ENCODE data around the gene C5orf15. TPM values are rescaled to one million over a fixed set of nuclear protein-coding genes. Genes with fewer than 3 reads are reported as not detected.

The C5orf15 gene
- total RNA-seq, 3 donors from 2014 or later: 24.5 to 38.3 (median 26.8) TPM

DNA sequence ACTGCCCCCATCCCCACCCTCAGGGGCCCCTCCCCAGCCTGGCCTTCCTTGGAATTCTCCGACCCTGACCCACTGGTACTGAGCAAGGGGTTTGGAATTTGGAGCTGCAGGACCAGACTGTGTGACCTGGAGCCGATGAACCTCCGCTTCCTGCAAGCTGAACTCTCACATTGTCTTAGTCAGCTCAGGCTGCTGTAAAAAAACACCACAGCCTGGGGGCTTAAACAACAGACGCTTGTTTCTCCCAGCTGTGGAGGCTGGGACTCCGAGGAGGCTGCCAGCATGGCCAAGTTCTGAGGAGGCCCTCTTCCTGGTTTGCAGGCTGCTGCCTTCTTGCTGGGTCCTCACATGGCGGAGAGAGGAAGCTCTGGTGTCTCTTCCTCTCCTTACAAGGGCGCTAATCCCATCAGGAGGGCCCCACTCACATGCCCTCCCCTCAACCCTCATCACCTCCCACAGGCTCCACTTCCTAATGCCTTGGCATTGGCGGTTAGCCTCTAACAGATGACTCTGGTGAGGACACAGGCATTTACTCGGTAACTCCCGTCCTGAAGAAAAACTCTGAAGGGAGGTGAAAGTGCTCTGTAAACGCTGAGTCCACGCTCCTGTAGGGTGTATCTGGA lies 42.4 kb downstream of the C5orf15 start:
- TF ChIP-seq, protein P1, sequence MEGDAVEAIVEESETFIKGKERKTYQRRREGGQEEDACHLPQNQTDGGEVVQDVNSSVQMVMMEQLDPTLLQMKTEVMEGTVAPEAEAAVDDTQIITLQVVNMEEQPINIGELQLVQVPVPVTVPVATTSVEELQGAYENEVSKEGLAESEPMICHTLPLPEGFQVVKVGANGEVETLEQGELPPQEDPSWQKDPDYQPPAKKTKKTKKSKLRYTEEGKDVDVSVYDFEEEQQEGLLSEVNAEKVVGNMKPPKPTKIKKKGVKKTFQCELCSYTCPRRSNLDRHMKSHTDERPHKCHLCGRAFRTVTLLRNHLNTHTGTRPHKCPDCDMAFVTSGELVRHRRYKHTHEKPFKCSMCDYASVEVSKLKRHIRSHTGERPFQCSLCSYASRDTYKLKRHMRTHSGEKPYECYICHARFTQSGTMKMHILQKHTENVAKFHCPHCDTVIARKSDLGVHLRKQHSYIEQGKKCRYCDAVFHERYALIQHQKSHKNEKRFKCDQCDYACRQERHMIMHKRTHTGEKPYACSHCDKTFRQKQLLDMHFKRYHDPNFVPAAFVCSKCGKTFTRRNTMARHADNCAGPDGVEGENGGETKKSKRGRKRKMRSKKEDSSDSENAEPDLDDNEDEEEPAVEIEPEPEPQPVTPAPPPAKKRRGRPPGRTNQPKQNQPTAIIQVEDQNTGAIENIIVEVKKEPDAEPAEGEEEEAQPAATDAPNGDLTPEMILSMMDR (IDR thresholded peaks at IDR 0.05): no peak
- Histone ChIP-seq H3K9me3 (no peaks in the 10 kb centered on the region), H3K36me3 (ENCODE audit: low read depth) (no peaks in the 10 kb centered on the region), H3K4me1 (ENCODE audit: low read depth) (no peaks in the 10 kb centered on the region), H3K4me3 (no peak overlapping the region)
- intact Hi-C loops (cut with DNase I, micrococcal nuclease): no loop called here
- ATAC-seq (no peak), DNase-seq (no peak)

- intact Hi-C loops (cut with DNase I, micrococcal nuclease): no loop called here
- no peak for ATAC-seq
- H3K9me3 ChIP-seq: no peaks in the 10 kb centered on the region
- H3K4me1 ChIP-seq (ENCODE audit: low read depth): no peaks in the 10 kb centered on the region
- no peak overlapping the region for H3K4me3 ChIP-seq
- no peaks in the 10 kb centered on the region for H3K36me3 ChIP-seq (ENCODE audit: low read depth)
- TF ChIP-seq, protein P1 (IDR thresholded peaks at IDR 0.05): no peak
- DNase-seq: no peak
Observed at GRCh38 chr5:133925269-133925668, 43.2 kb downstream of the C5orf15 start.

GRCh38 chr5:133924221-133924920 lies 44.1 kb downstream of the C5orf15 start:
- Histone ChIP-seq H3K4me3 (no peak overlapping the region), H3K36me3 (ENCODE audit: low read depth) (no peaks in the 10 kb centered on the region), H3K9me3 (no peaks in the 10 kb centered on the region), H3K4me1 (ENCODE audit: low read depth) (no peaks in the 10 kb centered on the region)
- DNase-seq (no peak), ATAC-seq (no peak)
- intact Hi-C loops (cut with DNase I, micrococcal nuclease): no loop called here
- TF ChIP-seq, protein P1 (IDR thresholded peaks at IDR 0.05): no peak

GRCh38 chr5:133921979-133922378 lies 46.4 kb downstream of the C5orf15 start:
- TF ChIP-seq, protein P1 (IDR thresholded peaks at IDR 0.05): no peak
- intact Hi-C loops (cut with DNase I, micrococcal nuclease): no loop called here
- Histone ChIP-seq H3K4me1 (ENCODE audit: low read depth) (no peaks in the 10 kb centered on the region), H3K36me3 (ENCODE audit: low read depth) (no peaks in the 10 kb centered on the region), H3K4me3 (no peak overlapping the region), H3K9me3 (no peaks in the 10 kb centered on the region)
- no peak for DNase-seq
- ATAC-seq: no peak

DNA sequence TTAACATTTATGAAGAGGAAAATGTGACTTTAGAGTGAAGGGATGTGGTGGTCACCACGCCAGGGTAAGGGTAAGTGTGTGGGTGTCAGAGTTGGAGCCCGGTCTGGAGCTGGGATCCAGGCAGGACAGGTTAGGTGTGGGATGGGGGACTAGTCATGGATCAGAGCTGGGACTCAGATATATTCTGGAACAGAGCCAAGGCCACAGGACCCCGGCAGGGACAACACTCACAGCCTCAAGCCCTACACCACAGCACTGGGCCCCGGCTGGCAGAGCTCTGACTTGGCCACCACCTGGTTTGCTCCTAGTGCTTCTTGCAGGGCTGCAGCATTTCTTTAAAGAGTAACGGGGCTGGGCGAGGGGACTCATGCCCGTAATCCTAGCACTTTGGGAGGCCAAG lies 47.4 kb downstream of the C5orf15 start:
- Histone ChIP-seq H3K9me3 (no peaks in the 10 kb centered on the region), H3K4me1 (ENCODE audit: low read depth) (no peaks in the 10 kb centered on the region), H3K36me3 (ENCODE audit: low read depth) (no peaks in the 10 kb centered on the region), H3K4me3 (no peak overlapping the region)
- TF ChIP-seq, protein P1 (IDR thresholded peaks at IDR 0.05): no peak
- ATAC-seq (no peak), DNase-seq (no peak)
- intact Hi-C loops (cut with DNase I, micrococcal nuclease): no loop called here
